ENCODE results near the gene HAUS5.

DNA sequence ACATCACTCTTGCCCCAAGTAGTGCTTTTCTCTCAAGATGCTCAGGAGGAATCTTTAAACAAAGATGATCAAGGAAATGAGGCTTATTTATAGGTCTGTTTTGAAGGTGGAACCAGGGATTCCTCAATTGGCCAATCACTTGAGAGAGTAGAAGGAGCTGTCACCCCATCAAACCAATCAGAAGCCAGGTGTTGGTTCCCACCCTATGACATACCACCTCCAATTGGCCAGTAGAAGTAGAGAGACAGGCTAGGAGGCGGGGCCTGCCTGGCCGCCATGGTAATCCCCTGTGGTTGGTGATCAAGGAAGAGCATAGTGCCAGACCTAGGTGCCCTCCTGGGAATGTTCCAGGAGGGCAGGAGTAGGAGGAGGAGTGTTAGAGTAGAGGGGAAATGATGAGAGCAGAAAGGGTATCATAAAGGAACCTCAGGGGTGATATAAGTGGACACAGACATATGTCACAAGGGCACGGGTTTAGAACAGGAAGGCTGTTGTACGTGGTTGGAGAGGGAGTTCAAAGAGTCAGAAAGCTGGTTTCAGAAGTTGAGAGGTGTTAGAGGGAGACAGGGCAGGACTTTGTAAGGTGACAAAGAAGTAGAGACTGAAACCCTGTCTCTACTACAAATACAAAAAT lies 16.1 kb upstream of the HAUS5 start:
- TF ChIP-seq POLR2AphosphoS5 (IDR thresholded peaks at IDR 0.05; ENCODE audit: low read length) (no peak), BCL11A (IDR thresholded peaks at IDR 0.05; ENCODE audit: low read depth, low read length) (no peak), RFX5 (IDR thresholded peaks at IDR 0.05; ENCODE audit: low read depth, low read length) (peak; percentile 57; the same call in 1 of the 2 replicates), CTCF (IDR thresholded peaks at IDR 0.05 in 2 of 3, conservative IDR thresholded peaks at IDR 0.05 in 1 of 3; ENCODE audit: control insufficient read depth in 2 of 3, extremely low read depth in 1 of 3, insufficient read depth in 1 of 3, low read depth in 3 of 3, low read length in 3 of 3) (no peak), MAX (IDR thresholded peaks at IDR 0.05; ENCODE audit: low read depth, low read length) (no peak), PAX8 (IDR thresholded peaks at IDR 0.05) (no peak), RAD21 (IDR thresholded peaks at IDR 0.05; ENCODE audit: insufficient read depth, low read depth, low read length) (no peak), NFYB (IDR thresholded peaks at IDR 0.05; ENCODE audit: insufficient read depth, low read depth, low read length) (peak; percentile 93), ZBTB33 (IDR thresholded peaks at IDR 0.05) (no peak), SRF (IDR thresholded peaks at IDR 0.05; ENCODE audit: low read depth in 2 of 2, low read length in 2 of 2) (no peak), NR2F1 (conservative IDR thresholded peaks at IDR 0.05) (peak; percentile 80), SMC3 (IDR thresholded peaks at IDR 0.05; ENCODE audit: borderline replicate concordance, low read length) (no peak), MYC (IDR thresholded peaks at IDR 0.05; ENCODE audit: insufficient read depth, insufficient read length, insufficient replicate concordance, low read length, severe bottlenecking) (no peak)
- TF ChIP-seq, protein P1, sequence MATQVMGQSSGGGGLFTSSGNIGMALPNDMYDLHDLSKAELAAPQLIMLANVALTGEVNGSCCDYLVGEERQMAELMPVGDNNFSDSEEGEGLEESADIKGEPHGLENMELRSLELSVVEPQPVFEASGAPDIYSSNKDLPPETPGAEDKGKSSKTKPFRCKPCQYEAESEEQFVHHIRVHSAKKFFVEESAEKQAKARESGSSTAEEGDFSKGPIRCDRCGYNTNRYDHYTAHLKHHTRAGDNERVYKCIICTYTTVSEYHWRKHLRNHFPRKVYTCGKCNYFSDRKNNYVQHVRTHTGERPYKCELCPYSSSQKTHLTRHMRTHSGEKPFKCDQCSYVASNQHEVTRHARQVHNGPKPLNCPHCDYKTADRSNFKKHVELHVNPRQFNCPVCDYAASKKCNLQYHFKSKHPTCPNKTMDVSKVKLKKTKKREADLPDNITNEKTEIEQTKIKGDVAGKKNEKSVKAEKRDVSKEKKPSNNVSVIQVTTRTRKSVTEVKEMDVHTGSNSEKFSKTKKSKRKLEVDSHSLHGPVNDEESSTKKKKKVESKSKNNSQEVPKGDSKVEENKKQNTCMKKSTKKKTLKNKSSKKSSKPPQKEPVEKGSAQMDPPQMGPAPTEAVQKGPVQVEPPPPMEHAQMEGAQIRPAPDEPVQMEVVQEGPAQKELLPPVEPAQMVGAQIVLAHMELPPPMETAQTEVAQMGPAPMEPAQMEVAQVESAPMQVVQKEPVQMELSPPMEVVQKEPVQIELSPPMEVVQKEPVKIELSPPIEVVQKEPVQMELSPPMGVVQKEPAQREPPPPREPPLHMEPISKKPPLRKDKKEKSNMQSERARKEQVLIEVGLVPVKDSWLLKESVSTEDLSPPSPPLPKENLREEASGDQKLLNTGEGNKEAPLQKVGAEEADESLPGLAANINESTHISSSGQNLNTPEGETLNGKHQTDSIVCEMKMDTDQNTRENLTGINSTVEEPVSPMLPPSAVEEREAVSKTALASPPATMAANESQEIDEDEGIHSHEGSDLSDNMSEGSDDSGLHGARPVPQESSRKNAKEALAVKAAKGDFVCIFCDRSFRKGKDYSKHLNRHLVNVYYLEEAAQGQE (IDR thresholded peaks at IDR 0.05; ENCODE audit: low read depth, low read length) = no peak
